ENCODE data around the gene SRMS.
"Not testable (repeated sequence)": the region's sequence is repeated elsewhere in the genome, so short reads cannot be mapped to it uniquely, and the experiment has no call there.

The SRMS gene

DNA sequence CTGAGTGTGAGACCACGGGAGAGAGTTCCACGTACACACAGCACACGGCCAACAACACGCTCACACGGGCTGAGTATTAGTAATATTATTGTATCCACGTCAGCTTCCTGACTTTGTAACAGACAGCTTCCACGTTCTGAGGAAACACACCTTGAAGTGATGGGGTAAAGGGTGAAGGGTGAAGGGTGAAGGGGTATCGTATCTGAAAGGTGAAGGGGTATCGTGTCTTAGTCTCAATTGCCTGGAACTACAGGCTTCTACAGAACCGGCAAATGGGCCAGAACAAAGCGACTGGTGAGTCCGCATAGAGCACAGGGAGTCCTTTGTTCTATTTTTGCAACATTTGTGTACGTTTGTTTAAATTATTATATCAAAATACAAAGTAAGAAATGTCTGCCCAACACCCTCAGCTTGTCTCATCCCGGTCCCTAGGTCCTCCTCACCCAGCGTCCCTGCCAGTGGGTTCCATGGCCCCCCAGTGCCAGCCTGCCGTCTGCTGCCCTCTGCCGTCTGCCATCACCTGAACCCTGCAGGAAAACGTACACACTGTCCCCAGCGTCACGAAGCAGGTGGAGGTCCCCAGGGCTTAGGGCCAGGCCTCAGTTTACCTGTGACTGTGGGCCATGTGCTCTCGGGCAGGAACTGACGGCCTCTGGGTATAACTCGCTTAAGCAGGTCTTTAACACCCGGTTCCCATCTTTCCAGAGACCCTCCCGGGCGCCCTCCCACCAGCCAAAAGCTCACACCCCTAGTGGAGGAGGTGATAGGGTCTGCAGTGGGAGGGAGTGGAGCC, 30.9 kb upstream of the SRMS start:
- DNase-seq, result no peak

DNA sequence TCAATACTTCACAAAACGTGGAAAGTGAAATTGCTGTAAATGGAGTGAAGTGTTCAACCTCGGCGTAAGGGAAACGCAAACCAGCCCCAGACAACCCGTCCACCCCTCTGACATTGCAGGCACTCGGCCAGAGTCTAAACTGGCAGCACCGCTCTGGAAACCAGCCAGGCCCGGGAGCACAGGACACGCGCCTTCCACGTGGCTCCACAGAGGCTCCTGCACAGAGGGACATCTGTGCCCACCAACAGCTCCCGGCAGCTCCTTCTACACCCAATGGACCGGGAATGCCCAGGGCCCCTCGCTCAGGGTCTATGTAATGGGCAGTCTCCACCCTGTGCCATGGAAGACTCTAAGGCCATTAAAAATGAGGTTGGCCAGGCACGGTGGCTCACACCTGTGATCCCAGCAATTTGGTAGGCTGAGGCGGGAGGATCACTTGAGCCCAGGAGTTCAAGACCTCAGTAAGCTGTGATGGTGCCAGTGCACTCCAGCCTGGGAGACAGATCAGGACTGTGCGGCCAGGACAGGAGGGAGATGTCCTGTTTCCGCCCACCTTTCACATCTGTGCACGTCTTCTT, 29.9 kb upstream of the SRMS start:
- DNase-seq, result no peak

GRCh38 chr20:63576311-63576710, 28.8 kb upstream of the SRMS start:
- no peak for DNase-seq

GRCh38 chr20:63574829-63575743, 27.5 kb upstream of the SRMS start:
- no peak for DNase-seq

GRCh38 chr20:63574156-63574828, 26.7 kb upstream of the SRMS start, which contains the start of gene HELZ2:
HELZ2 (minus strand) TSS chr20:63574239; CDS start chr20:63572385, 1,854 bp downstream.
- peak; percentile 56 for DNase-seq

GRCh38 chr20:63573647-63574131, 26.1 kb upstream of the SRMS start:
- no peak for DNase-seq

DNA sequence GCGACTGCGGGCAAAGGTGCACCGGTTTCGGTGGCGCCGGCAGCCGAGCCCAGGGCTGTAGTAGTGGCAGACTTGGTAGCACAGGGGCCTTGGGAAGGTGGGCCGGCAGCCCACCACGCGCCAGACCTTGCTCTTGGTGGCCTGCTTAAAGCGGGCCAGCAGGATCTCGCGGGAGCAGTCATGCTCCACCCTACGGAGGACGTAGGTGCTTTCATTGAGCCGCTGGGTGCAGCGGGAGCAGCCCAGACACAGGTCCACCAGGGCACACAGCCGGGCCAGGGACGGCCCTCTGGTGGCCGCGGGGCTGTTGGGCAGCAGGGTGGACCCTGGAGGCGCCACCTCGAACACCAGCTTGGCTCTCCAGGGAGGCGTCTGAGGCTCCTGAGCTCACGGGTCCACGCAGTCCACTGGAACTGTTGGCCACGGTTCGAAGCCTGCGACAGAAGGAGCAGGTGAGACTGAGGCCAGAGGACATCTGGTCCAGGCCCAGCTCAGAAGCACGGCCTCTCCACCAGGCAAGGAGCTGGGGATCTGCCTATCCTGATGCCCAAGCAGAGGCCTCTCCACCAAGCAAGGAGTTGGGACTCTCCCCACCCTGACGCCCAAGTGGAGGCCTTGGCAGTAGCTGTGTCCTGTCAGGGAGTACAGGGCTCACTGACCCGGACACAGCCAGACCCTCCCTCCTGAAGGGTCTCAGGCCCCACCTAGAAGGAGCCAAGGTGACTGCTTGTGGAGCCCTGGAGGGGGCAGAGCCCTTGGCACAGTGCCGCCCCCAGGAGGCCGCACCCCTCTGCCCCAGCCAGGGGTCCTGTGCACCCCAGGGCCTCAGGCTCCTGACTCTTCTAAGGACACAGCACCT, 25.5 kb upstream of the SRMS start:
- no peak for DNase-seq

GRCh38 chr20:63572071-63572787, 24.7 kb upstream of the SRMS start:
- no peak for DNase-seq

GRCh38 chr20:63571087-63571478, 23.5 kb upstream of the SRMS start:
- not testable (repeated sequence) for DNase-seq

DNA sequence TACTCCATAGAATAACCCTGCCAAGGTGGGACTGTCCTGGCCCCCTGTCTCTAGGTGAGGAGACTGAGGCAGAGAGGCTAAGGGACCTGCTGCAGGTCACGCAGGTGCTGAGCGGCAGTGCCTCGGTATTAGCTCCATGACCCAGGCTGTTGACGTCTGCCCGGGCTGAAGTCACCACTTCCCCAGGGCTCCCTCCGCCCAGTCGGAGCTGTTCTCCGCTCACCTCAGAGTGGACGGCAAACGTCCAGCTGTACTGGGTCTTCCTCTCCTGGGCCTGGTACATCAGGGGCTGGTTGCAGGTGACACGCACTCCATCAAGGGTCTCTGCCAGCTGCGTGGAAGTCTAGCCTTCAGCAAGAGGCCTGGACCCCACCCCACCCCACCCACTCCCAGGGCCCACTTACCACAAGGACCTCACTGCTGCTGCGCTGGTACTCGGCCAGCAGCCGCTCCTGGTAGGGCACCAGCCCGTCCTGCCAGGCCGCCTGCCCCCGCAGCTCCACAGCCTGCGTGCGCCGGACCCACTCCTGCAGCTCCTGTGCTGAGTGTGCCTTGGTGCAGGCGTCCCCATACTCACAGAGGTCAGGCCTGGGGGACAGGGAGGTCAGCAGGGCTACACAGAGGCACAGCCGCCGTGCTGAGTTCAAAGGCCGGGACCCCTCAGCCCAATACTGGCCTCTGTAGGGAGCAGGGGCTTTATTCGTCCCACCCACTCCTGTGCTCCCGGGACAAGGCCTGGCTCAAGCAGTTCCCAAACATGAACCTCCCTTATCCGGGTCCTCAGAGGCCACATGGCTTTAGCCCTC, 22.9 kb upstream of the SRMS start:
- DNase-seq, result no peak

DNA sequence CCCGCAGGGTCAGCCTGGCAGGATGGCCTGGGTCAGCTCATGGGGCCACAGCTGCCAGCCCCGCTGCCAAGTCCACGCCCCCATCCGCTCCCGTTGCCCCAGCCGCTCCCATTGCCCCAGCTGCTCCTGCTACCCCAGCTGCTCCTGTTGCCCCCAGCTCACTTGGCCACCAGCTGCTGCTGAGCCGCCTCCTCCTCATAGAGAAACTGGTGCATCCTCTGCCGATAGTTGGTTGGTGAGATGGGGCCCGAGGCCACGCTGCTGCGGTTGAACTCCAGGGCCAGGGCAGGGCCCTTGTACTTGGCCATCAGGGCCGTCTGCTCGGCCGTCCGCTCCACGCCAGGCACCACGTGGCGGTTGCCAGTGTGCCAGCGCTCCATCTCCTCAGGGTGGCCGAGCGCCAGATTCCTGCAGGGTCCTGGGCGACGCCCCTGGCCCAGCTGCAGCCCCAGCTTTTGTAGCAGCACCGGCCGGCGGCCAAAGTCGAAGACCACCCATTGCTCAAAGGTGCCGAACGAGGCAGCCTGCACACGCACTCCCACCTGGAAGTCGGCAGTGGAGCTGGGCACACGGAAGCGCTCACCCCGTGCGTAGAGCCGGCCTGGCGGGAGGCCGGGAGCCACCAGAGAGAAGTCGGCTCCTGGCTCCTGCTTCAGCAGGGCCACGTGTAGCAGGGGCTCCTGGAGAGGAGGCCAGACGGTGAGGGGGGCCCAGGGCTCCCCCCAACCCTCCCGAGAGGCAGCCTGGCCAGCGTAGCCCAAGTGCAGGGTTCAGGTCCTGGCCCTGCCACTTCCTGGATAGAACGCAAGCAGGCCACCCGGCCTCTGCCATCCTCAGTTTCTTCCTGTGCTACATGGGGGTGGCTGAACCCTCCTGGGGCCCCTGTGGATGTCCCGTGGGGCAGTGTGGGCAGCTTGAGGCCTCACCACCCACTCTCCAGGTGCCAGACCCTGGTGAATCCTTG, 21.7 kb upstream of the SRMS start:
- DNase-seq, result no peak

- DNase-seq, result no peak
These were observed 20.8 kb upstream of the SRMS start for GRCh38 chr20:63568170-63568981.

DNA sequence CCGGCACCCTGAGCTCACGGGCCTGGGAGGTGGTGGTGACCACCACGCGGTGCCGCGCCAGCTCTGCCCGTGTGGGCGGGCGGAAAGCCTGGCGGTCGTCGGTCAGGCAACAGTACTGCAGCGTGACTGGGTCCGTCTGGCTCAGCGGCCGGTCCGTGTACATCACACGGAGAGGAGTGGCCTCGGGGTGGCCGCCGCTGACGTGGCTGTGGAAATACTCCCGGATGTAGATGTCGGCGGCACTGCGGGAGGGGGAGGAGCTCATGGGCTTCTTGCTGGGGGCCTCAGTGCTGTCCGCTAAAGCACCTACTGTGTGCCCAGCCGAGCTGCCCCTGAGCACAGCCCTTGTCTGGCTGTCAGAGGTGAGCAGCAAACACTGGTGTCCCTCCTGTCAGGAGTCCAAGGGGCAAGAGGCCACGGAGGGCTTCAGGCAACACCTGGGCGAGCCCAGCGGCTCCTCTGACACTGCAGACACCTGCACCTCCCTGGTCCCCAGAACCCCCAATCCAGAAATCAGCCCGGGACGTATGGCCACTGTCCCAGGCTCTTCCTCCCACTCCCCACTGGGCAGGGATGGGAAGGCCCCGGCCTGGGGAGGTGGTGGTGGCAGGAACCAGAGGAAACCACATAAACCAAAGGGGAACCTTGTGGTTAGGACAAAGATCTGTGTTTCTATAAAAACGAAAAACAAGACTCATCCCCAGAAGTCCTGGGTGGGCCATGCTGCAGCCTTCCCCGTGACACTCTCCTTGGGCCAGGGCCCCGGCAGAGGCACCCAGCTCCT, 20.0 kb upstream of the SRMS start:
- peak; percentile 62 for DNase-seq

DNA sequence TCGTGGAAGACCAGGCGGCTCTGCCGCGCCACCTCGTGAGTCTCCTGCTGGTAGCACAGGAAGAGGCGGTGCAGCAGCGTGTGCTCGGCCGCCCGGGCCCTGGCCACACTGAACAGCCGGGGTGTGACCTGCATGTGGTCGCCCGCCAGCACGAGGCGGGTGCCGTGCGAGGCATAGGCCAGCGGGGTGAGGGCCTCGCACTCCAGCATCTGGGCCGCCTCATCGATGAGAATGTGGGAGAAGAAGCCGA, 19.5 kb upstream of the SRMS start:
- DNase-seq, result no peak

DNA sequence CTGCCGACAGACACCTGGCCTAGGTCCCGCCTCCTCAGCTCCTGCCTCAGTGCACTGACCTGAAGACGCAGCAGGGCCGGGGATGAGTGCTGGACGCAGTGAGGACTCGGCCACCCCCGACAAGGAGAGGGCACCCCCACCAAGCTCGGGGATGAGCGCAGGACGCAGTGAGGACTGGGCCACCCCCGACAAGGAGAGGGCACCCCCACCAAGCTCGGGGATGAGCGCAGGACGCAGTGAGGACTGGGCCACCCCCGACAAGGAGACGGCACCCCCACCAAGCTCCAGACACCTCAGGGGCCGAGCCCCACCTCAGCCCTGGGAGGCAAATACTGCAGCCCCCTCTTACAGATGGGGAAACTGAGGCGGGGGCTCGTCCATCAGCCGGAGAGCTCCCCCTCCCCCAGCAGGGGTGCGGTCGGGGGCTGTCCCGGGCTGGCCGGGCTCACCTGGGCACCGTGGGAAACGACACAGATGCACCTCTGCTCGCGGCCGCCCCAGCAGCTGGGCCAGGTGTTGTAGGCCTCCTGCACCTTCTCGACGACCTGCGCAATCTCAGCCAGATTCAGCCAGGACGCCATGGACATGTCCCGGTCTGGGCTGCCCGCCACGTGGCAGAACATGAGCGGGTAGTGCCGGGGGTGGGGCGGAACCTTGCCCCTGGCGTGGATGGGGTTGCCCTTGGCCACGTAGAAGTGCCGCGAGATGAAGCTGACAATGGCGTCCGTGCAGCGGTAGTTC, 19.0 kb upstream of the SRMS start:
- DNase-seq, result no peak

- no peak for DNase-seq
These were observed 18.3 kb upstream of the SRMS start for GRCh38 chr20:63565699-63566335.
